ENCODE data around the gene AOC1.
"Not testable (repeated sequence)": the region's sequence is repeated elsewhere in the genome, so short reads cannot be mapped to it uniquely, and the experiment has no call there.

The AOC1 gene, protein sequence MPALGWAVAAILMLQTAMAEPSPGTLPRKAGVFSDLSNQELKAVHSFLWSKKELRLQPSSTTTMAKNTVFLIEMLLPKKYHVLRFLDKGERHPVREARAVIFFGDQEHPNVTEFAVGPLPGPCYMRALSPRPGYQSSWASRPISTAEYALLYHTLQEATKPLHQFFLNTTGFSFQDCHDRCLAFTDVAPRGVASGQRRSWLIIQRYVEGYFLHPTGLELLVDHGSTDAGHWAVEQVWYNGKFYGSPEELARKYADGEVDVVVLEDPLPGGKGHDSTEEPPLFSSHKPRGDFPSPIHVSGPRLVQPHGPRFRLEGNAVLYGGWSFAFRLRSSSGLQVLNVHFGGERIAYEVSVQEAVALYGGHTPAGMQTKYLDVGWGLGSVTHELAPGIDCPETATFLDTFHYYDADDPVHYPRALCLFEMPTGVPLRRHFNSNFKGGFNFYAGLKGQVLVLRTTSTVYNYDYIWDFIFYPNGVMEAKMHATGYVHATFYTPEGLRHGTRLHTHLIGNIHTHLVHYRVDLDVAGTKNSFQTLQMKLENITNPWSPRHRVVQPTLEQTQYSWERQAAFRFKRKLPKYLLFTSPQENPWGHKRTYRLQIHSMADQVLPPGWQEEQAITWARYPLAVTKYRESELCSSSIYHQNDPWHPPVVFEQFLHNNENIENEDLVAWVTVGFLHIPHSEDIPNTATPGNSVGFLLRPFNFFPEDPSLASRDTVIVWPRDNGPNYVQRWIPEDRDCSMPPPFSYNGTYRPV

DNA sequence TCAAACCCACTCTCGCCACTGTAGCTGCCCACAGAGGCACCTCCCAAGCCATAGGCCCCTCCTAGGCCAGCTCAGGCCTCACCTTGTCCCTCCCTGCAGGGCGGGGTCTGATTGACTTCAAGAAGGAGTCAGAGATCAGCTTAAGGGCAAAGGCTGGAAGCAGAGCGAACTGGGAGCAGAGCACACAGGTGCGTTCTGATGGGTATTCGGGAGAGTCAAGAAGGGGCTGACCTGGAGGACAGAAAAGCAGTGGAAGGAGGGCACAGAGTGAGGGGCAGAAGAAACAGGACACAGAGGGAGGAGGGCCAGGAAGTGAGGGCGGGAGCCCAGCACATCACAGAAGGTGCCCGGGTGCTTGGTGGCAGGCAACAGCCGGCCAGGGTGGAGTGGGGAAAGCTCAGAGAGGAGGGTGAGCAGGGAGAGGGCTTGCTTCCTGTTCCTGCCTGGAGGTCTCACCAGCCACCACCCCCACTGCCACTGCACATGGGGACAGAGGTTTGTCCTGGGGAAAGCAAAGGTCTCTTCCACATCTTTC is at the start of gene AOC1:
AOC1 (plus strand) TSS at position 147 of the 535 bp plus-strand sequence. CDS start 3,954 bp downstream, outside the sequence.
- no peak for DNase-seq (ENCODE audit: low read depth in 1 of 2, low spot score in 1 of 2)

DNA sequence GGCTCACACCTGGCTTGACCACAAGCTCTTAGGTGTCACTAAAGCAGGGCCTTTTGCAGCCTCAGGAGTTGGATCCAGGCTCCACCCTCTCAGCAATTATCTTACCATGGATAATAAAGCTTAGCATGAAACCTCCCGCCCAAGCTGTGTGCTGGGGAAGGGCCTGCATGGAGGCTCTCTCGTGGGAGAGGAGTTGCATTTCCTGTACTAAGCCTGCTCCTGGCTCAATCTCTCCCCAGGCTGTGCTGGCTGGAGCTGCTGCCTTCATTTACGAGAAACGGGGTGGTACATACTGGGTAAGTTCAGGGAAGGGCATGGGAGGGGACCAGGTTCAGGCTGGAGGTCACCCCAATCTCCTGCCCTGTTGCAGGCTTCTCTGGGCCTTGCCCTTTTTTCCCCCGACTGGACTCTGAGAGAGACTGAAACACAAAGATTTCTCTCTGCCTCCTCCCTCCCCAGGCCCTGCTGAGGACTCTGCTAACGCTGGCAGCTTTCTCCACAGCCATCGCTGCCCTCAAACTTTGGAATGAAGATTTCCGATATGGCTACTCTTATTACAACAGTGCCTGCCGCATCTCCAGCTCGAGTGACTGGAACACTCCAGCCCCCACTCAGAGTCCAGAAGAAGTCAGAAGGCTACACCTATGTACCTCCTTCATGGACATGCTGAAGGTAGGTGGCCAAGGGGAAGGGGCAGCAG is 49.0 kb upstream of the AOC1 start:
- no peak for DNase-seq (ENCODE audit: low read depth in 1 of 2, low spot score in 1 of 2)

DNA sequence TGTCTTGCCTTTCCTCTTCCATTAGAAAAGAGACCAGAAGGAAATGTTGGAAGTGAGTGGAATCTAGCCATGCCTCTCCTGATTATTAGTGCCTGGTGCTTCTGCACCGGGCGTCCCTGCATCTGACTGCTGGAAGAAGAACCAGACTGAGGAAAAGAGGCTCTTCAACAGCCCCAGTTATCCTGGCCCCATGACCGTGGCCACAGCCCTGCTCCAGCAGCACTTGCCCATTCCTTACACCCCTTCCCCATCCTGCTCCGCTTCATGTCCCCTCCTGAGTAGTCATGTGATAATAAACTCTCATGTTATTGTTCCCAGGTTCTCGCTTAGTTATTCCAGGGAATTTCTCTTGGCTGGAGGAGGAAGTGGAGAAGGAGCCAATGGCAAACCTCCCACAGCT is 47.5 kb upstream of the AOC1 start:
- DNase-seq (ENCODE audit: low read depth in 1 of 2, low spot score in 1 of 2): no peak

DNA sequence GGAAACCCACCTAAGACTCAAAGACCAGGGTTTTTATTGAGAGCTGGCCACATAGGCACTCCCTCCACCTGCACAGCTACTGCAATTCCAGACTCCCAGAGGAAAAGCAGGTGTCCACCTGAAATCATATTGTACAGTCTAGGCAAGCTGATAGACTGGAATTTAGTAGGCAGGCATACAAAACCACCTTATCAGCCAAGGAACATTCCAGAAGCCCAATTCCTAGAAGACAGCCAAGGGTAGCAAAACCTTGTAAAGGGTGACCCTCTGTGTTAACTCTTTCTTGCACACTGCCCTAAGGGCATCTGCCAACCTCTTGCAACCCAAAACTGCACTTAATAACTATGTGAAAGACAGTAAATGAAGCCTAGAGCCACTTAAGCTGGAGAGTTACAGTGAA is 46.5 kb upstream of the AOC1 start:
- no peak for DNase-seq (ENCODE audit: low read depth in 1 of 2, low spot score in 1 of 2)

DNA sequence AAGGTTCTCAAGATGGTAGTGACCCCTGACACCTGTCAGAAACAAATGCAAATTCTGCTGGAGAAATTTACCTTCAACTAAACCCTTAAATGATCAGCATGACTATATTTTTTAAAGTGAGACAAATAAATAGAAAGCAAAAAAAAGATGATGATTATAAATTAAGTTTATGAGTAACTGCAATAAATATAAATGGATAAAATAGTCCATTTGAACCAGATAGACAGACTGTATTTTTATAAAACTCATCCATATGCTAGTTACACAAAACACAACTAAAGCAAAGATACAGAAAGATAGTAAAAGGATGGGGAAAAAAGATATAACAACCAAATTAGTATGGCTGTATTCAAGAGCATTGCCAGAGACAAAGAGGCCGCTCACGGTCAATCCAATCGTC is 45.9 kb upstream of the AOC1 start:
- DNase-seq (ENCODE audit: low read depth in 1 of 2, low spot score in 1 of 2): no peak

DNA sequence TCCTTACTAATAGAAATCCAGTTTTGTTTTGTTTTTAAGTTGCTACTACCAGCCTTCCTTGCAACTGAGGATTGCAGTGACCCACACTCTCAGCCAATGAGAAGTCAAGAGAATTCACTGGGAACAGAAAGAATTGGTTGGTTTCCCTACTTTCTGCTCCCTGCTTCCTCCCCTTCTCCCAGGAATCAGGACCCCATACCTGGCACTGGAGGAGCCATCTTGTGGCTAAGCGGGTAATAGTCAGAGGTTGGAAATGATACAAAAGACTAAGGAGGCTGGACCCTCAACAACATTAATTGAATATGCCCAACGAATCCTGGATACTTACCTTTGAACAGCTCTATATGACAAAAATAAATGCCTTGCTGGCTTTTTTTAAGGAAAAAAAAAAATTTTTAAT is 45.5 kb upstream of the AOC1 start:
- no peak for DNase-seq (ENCODE audit: low read depth in 1 of 2, low spot score in 1 of 2)

DNA sequence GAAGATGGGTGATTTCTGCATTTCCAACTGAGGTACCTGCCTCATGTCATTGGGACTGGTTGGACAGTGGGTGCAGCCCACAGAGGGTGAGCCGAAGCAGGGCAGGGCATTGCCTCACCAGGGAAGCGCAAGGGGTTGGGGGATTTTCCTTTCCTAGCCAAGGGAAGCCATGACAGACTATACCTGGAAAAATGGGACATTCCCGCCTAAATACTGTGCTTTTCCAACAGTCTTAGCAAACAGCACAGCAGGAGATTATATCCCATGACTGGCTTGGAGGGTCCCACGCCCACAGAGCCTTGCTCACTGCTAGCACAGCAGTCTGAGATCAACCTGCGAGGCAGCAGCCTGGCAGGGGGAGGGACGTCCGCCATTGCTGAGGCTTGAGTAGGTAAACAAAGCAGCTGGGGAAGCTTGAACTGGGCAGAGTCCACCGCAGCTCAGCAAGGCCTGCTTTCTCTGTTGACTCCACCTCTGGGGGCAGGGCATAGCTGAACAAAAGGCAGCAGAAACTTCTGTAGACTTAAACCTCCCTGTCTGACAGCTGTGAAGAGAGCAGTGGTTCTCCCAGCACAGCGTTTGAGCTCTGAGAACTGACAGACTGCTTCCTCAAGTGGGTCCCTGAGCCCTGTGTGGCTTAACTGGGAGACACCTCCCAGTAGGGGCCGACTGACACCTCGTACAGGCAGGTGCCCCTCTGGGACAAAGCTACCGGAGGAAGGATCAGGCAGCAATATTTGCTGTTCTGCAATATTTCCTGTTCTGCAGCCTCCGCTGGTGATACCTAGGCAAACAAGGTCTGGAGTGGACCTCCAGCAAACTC is 44.5 kb upstream of the AOC1 start:
- DNase-seq (ENCODE audit: low read depth in 1 of 2, low spot score in 1 of 2): not testable (repeated sequence)

DNA sequence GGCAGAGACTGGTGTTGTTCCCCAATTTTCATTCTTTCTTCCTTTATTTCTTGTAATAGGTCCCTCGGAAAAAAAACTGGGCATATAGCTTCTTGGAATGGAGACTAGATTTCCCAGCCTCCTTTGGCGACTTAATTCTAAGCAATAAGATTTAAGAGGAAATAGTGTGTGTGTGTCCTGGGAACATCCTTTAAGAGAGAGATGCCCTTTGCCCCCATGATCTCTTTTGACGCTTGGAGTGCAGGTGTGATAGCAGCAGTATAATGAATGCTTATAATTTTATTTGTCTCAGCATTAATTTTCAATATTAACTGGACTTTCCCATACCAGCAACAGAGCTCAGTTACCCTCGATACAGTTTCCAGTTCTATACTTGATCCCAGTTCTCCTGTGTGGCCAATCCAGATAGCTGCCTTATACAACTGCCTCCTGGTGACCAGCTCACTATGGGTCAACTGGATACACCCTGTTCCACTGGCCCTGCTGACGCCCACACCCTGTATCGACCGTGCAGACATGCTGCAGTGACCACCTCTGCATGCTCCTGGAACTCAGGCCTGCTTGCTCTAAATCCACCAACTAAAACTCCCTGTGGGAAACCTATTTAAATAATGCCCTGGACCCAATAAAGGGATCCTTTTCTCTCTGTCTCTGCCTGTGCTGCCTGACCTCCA is 37.9 kb upstream of the AOC1 start:
- no peak for DNase-seq (ENCODE audit: low read depth in 1 of 2, low spot score in 1 of 2)

DNA sequence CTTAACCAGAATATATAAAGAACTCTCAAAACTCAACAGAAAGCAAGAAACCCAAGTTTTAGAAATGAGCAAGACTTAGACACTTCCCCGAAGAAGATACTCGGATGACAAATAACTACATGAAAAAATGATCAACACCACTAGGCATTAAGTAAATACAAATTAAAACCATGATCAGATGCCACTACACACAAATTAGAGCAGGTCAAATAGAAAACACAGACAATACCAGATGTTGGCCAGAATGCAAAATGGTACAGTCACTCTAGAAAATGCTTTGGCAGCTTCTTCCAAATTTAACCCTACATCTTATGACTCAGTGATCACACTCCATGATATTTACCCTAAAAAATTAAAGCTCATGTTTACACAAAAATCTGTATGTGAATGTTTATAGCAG is 33.3 kb upstream of the AOC1 start:
- no peak for DNase-seq (ENCODE audit: low read depth in 1 of 2, low spot score in 1 of 2)

DNA sequence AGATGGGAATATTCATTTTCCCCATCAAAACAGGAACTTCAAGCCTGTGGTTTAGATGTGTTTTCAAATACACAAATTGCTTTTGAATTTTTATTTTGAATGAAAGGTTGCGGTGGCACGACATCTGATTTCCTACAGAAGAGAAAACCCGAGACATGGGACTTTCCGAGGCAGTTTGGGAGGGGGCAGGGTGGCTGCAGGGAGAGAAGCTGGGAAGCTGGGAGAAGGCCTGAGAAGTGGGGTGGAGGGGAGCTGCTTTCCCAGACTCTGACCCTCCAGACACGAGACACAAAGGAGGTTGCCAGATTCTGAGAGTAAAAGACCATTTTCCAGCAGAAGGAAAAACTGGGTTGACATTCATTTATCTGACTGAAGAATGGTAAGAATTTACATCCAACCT is 32.2 kb upstream of the AOC1 start:
- DNase-seq (ENCODE audit: low read depth in 1 of 2, low spot score in 1 of 2): no peak

DNA sequence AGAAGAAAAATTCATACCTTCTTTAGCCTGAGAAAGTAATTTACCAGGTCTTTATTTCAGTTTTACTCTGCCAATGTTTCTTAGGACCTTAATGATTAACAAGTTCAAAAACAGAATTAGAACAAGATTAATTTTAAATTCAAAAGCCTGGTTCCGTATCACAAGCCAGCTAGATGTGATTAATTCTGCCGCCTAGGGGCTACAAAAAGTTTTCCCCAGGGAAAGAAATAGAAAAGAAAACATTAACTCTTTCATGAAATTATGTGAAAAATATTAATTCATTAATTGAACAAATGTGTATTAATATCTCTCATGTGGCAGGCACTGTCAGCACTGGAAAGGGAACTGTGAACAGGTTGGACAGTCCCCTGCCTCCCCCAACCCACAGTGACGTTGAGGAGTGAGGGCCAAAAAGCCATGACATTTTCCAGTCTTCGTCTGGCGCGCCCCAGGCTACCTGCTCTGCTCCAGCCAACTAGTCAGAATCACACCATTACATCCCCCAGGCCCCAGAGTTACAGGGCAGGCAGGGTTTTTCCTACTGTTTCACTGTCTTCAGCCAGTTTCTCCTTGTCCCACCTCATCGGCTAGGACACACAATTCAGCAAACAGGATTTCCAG is 31.6 kb upstream of the AOC1 start:
- no peak for DNase-seq (ENCODE audit: low read depth in 1 of 2, low spot score in 1 of 2)

DNA sequence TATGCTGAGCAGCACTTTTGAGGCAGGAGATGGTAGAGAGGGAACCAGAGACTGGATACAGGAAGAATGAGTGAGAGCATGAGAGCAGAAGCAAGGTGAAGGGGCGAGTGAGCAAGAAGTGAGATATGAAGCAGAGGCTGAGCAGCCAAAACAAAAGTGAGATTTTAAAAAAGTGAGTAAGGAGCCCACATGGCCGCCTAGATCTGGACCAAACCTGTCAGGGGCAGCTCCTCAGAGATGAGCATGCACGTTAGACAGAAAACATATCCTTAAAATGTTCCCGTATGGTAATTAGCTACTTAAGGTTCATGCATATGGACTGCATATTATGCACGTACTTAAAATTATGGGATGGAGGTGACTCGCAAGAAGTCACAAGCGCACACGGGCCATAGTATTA is 29.3 kb upstream of the AOC1 start:
- no peak for DNase-seq (ENCODE audit: low read depth in 1 of 2, low spot score in 1 of 2)

DNA sequence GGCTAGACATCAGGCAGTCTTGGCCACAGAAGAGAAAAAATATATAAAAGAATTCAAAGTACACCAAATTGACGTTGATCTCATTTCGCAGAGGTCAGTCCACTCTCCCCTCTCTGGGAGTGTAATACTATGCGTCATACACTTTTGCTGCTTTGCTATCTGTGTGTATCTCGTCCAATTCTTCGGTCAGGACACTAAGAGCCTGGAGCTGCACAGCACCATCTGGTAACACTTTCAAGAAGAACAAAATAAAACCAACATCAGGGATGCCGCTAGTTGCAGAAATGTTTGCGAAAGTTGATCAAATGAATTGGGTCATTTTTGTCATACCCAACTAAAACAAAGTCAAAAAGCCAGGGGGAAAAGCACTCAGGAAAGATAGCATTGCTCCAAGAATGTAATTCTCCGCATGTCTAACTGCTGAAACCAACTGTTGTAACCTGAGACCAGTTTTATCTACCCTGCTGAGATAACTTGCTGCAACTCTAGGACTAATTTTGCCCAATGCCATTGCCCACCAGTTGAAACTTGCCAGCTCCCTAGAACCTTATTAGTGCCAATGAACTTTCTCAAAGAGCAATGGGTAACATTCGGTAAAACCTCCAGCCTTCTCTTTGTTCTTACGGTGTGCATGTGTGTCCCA is 28.7 kb upstream of the AOC1 start:
- DNase-seq (ENCODE audit: low read depth in 1 of 2, low spot score in 1 of 2): no peak

DNA sequence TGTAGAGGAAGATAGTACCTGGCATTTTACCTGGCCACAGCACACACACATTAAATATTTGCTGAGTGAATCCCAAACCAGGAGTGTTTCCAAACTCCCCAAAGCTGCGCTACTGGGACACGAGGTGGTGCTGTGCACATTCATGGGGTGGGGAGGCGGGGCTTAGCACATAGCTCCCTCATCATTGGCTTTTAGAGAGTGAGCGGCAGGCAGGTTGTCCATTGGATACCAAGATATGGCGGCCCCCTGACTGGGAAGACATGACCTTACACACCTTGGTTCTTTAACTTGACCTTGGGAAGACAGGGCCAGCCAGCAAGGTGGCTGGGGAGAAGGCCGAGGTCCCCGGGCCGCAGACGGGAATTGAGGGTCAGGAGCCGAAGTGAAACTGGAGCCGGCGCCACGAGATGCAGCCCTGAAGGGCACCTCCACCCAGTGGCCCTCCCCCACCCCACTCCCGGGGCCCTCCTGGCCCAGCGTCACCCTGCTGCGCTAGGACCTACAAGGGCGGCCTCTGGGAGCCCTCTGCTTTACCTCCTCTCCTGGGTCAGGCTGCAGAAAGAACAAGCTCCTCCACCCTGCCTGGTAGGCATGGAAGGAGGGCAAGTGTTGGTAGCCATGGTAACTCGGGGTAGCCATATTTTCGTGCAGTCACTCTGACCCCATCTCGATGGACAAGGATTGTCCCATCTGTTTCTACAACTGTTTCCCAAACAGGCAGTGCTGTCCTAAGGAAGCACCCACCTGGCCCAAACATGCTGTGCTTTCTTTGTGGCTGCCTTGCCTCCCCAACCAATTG is 27.7 kb upstream of the AOC1 start:
- DNase-seq (ENCODE audit: low read depth in 1 of 2, low spot score in 1 of 2): no peak

DNA sequence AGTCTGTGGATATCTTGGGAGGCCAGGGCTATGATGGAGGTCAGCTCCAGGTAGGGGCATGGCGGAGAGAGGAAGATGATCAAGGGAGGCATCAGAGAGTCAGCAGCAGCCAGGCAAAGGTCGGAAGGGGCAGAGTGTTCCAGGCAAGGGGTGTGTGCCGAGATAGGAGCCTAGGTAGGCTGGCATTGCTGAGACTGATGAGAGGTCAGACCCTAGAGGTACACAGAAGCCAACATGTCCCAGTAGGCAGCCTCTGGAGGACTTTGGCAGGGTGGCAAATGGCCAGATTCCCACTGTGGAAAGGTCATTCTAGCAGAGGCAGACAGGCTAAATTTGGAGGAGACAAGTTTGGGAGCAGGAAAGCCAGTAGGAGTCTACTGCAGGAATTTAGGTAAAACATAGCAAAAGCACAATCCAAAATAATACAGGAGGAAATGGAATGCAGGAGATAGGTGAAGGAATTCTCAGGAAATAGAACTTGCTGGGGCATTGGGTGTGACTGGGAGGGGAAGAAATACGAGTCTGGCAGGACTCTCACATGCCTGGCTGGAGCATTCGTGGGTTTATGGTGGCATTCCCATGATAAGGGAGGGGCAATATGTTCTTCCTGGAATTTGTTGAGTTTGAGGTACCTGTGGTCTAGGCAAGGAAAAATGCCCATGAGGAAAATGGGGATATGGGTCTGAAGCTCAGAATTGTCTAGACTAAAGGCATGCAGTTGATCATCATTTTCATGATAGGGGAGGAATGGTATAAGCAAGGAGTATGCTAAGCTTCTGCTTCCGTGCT is 26.1 kb upstream of the AOC1 start:
- DNase-seq (ENCODE audit: low read depth in 1 of 2, low spot score in 1 of 2): no peak

DNA sequence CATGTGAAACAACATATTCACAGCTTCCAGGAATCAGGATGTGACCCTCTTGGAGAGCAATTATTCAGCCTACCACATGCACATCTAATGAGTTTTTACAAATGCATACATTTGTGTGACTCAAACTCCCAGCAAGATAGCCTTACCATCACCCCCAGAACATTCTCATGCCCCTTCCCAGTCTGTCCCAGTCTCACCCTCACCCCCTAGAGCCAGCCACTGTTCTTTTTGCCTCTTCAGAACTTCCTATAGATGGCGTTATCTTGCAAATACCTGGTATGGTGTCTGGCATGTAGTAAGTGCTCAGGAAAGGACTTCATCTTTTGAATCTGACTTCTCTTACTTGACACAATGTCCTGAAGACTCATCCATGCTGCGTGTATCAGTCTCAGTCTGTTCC is 23.9 kb upstream of the AOC1 start:
- DNase-seq (ENCODE audit: low read depth in 1 of 2, low spot score in 1 of 2): no peak

DNA sequence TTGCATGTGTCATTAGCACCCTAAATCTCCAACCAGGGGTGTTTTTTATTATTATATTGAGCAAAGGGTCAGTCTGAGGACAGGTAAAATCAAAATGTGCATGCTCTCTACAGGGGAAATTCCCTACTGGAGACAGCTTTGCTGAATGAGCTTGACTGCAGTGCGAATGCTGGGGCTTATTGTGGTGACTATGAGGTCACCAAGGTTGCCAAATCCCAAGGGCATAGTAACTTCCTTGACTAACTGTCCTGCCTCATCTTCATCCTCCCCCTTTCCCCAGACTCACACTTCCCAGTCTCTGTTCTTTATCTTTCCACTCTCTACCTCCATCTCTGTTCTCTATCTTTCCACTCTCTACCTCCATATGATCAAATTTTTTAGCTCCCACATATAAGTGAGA is 22.9 kb upstream of the AOC1 start:
- DNase-seq (ENCODE audit: low read depth in 1 of 2, low spot score in 1 of 2): no peak

DNA sequence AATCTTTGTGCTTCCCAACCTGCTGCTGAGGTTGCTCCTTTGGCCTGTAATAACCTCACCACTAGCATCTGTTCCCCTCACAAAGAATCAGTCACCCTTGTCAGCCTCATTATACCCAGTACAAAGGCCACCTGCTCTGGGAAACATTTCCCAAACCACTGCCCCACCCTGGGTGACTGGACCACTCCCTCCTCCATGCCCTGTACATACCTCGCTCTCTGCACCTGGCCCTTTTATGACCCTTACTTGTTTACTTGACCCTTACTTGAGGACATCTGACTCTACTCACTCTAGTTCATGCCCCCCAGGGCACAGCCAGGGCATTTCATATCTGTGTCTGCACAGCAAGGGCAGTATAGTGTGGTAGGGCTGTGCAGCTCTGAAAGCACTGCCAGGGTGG is 21.4 kb upstream of the AOC1 start:
- DNase-seq (ENCODE audit: low read depth in 1 of 2, low spot score in 1 of 2): no peak
